ENCODE measurements around the gene TRPV2.

Gene TRPV2

DNA sequence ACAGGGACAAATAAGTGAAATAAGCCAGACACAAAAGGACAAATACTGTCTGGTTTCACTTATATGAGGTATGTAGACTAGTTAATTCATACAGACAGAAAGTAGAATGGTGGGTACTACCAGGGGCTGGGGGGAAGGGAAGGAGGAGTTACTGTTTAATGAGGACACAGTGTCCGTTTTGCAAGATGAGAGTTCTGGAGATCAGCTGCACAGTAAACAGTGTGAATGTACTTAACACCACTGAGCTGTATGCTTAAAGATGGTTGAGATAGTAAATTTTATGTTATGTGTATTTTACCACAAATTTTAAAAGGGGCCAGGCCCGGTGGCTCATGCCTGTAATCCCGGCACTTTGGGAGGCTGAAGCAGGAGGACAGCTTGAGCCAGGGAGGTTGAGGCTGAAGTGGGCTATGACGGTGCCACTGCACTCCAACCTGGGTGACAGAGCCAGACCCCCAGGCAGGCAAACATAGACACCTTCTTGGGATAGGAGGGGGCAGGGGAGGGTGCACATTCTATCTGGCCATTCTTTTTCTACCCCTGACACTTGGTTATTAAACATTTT, 53.1 kb downstream of the TRPV2 start:
- no peak for TF ChIP-seq CTCF (IDR thresholded peaks at IDR 0.05; ENCODE audit: low read depth, low read length)
- no peak for DNase-seq (ENCODE audit: extremely low read depth, low read depth)

DNA sequence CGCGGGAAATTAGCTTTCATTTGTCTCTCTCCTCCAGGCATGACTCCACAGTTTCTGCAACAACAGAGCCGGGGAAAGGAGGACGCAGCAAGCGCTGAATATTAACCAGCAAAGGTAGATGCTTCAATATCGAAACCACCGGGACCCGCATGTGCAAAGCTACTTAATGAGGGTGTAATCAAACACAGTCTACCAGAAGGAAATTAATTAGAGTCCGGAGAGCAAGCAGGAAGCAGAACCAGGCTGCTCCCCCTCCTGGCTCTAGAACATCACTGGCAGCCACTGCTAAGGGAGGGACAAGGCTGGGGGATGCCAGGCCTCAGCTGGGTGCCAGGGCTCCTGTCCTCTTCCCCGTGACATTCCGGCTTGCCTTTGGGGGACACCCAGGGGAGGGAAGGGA, 54.9 kb downstream of the TRPV2 start:
- TF ChIP-seq CTCF (IDR thresholded peaks at IDR 0.05; ENCODE audit: low read depth, low read length), result peak; percentile 1
- no peak for DNase-seq (ENCODE audit: extremely low read depth, low read depth)

DNA sequence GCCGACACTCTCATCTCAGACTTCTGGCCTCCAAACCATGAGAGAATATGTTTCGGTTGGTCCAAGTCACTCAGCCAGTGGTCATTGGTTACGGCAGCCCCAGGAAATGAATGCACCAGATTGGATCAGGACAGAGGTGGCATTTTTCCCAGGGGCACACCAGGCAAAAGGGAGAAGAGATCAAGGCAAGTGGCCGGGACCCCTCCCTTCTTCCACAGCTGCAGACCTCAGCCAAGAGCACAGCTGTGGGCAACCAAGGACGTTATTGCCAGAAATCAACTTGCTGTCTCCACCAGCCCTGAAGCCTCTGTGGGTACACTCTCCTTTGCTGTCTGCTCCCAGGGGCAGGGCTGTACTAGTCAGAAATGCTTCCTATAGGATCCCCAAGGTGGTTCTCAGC, 55.9 kb downstream of the TRPV2 start:
- no peak for TF ChIP-seq CTCF (IDR thresholded peaks at IDR 0.05; ENCODE audit: low read depth, low read length)
- DNase-seq (ENCODE audit: extremely low read depth, low read depth), result no peak

DNA sequence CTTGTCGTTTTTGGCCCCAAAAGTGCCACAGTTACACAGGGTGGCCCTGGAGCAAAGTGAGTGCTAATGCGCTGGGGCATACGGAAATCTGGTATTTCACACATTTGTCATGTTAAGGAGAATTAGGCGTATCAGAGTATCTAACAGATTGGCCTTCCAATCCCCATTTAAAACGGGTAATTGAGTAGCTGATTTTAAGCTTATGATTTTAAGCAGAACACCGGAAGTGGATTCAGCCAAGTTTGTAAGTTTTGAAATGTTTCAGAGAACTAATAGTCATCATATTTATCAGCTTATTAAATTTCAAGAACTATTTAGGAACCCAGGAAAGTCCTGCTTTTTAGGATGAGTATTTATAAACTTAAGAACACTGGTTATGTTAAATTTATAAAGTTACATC, 57.2 kb downstream of the TRPV2 start:
- DNase-seq (ENCODE audit: extremely low read depth, low read depth), result no peak
- TF ChIP-seq CTCF (IDR thresholded peaks at IDR 0.05; ENCODE audit: low read depth, low read length), result no peak

- no peak for DNase-seq (ENCODE audit: extremely low read depth, low read depth)
- no peak for TF ChIP-seq CTCF (IDR thresholded peaks at IDR 0.05; ENCODE audit: low read depth, low read length)
Observed at GRCh38 chr17:16473044-16474011, 58.0 kb downstream of the TRPV2 start.

DNA sequence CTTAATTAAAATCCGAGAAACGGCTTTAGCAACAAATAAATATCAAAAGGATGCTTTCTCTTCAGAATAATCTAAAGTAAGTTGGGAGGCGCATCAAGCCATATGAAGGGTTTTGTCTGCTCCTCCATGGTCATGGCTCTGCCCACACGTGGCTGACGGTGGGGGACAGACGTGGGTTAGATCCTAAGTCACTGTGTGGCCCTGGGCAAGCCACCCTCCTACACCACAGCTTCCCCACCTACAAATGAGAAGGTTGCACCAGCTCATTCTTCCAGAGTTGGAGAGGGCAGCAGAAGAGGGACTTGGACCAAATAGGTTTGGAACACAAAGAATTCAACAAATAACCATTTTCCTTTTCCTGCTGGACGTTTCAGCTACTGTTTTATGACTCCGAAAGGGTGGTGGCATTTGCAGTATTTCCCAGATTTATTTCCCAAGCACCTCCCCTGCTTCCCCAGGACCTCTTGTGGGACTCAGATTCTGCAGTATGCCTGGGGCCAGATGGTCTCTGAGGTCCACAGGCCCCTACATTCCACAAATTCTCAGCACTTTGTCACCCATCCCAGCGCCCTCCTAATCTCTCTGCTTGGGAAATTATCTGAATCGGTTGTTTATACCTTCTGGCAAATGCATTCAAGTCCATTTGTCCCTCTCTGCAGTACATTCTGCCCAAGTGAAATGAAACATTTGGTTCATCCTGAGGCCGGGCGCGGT, 58.8 kb downstream of the TRPV2 start:
- no peak for DNase-seq (ENCODE audit: extremely low read depth, low read depth)
- no peak for TF ChIP-seq CTCF (IDR thresholded peaks at IDR 0.05; ENCODE audit: low read depth, low read length)
